ENCODE measurements around the gene LIME1.
"Not testable (repeated sequence)": the region's sequence is repeated elsewhere in the genome, so short reads cannot be mapped to it uniquely, and the experiment has no call there.

Gene LIME1

GRCh38 chr20:63775096-63775978 is 38.9 kb downstream of the LIME1 start:
- peak; percentile 53 for DNase-seq

- not testable (repeated sequence) for DNase-seq
These were observed 40.4 kb downstream of the LIME1 start for GRCh38 chr20:63776875-63777274.

GRCh38 chr20:63777614-63778013 is 41.1 kb downstream of the LIME1 start:
- DNase-seq = no peak

- DNase-seq = no peak
These were observed 41.7 kb downstream of the LIME1 start for GRCh38 chr20:63778034-63778752.

- no peak for DNase-seq
These were observed 42.4 kb downstream of the LIME1 start for GRCh38 chr20:63778857-63779256.

GRCh38 chr20:63781181-63781580 is 44.7 kb downstream of the LIME1 start:
- no peak for DNase-seq

GRCh38 chr20:63782051-63782471 is 45.6 kb downstream of the LIME1 start:
- DNase-seq = no peak

GRCh38 chr20:63782521-63782971 is 46.1 kb downstream of the LIME1 start:
- no peak for DNase-seq

- DNase-seq = no peak
These were observed 47.5 kb downstream of the LIME1 start for GRCh38 chr20:63783970-63784369.

- DNase-seq = no peak
These were observed 49.2 kb downstream of the LIME1 start for GRCh38 chr20:63785691-63786131.

GRCh38 chr20:63787302-63787701 is 50.8 kb downstream of the LIME1 start:
- DNase-seq = no peak

- DNase-seq = no peak
These were observed 51.3 kb downstream of the LIME1 start for GRCh38 chr20:63787749-63788148.
